HG03442 (cell line): ENCODE data around the gene ST6GALNAC1.

Experiments
- ATAC-seq: cut with Tn5 transposase; IDR thresholded peaks from one replicate; pipeline ENCODE4 v1.9.1; 2021; ENCODE audit warnings: mild to moderate bottlenecking, moderate library complexity; ENCODE audit not compliant: unreplicated experiment

Gene ST6GALNAC1

DNA sequence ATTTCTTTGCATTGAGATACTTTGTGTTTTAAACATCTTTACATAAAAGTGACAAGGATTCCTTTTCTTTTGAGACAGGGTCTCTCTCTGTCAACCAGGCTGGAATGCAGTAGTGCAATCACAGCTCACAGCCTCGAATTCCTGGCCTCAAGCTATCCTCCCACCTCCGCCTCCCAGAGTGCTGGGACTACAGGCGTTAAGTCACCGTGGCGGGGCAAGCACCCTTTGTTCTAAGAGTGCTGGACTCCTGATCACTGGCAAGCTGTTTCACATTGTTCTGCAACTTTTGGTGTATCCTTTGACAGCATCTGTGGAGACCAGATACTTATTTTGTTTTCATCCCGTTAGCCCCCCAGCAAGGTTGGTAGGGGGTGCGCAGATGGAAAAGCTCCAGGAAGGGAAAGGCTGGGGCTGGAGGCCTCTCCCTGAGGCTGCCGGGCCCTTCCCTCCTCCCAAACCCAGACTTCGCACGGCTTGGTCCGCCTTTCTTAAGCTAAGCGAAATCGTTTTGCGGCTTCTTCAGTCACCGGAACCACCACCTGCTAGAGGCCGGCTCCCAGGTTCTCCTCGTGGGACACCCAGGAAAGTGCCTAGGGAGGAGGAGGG, 59.0 kb downstream of the ST6GALNAC1 start:
- no peak for ATAC-seq

DNA sequence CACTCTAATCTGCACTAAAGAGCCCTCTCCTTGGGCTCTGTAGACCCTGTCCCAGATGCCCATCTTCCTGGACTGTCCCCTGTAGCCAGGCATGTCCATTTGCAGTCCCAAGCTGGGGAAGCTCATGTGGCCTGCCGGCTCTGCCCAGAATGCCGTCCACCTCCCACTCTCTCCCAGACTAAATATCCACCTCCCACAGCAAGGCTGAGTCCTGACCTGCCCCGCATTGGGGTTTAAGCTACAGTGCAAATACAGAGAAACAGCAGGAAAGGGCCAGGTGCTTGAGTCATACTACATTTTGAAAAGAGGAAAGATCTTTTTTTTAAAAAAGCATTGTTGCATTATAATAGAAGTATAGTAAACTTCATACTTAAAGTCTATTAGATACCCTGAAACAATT, 60.9 kb downstream of the ST6GALNAC1 start:
- ATAC-seq: no peak

DNA sequence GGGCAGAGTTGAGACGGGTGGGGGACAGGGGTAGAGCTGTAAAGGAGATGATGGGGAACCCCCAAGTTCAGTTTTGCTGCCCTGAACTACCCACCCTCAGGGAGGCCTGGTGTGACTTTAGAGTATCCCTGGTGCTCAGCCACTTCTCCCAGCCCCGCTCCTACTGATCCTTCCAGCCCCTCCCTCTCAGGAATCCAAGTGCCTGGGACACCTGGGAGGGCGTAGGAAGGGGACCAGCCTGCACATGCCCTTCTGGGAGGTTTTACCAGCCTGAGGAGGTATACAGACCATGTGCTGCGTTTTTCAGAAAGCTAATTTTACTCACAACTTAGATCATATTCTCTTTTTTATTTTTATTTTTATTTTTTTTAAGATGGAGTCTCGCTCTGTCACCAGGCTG, 62.0 kb downstream of the ST6GALNAC1 start:
- ATAC-seq: no peak

DNA sequence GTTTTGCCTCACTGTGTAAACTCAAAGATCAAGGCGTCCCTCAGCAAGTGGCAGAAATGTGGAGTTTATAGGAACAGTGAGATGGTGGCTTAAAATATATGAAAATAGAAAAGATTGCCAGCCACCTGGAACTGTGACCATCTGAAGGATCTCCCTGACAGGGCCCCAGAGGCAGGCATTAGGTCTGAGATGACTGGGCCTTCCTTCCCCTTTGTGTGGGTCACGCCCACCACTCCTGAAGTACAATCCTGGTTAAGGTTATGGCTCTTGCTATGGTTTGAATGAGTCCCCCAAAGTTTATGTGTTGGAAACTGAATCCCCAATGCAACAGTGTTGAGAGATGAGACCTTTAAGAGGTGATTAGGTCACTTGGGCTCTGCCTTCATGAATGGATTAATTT, 64.3 kb downstream of the ST6GALNAC1 start:
- ATAC-seq: no peak

DNA sequence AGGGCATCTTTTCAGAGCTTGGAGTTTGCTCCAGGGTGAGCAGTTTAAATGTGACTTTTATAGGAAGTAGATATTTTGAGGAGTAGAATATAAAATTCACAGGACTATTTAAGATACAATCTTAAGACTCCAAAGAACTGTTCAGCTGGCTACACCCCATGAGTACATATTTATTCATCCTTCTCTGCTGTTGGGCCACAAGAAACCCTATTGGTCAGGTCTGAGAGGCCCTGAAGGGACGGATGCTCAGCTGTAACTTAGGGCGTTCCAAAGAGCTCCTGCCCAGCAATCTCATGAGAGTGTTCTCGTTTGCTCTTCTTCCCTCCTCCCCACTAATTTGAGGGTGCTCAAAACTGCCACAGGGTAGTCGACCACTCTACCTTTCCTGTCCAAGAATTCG, 65.2 kb downstream of the ST6GALNAC1 start:
- no peak for ATAC-seq

DNA sequence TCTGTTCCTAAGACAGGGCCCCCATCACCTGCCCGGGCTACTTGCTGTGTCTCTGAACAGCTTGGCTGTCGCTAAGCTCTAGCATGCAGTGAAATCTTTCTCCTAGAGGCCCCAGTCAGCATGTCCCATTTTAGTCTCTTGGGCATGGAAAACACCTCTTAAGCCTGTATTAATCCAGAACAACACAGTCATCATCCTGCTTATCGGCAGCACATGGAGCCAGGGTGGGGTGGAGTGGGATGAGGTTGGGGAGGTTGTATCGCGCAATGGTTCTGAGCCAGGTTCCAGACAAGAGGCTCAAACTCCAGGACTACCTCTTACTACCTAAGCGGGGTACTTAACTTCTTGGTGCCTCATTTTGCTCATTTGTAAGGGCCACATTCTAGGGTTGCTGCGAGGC, 65.7 kb downstream of the ST6GALNAC1 start:
- no peak for ATAC-seq

DNA sequence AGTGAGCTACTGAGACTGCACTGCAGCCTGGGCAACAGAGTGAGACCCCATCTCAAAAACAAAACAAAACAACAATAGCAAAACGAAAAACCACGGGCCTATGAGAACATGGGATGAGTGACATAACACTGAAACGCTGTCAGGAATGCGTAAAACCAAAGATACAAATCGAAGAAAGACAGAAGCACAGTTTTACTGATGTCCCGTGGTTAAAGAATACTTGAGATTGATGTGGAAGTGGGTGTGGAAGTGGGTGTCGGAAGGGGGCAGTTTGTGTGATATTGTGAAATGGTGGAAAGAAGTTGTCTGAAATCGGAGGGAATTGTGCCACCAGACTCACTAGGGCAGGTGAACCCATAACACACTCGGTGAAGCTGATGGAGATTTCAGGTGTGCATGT, 67.4 kb downstream of the ST6GALNAC1 start:
- no peak for ATAC-seq

DNA sequence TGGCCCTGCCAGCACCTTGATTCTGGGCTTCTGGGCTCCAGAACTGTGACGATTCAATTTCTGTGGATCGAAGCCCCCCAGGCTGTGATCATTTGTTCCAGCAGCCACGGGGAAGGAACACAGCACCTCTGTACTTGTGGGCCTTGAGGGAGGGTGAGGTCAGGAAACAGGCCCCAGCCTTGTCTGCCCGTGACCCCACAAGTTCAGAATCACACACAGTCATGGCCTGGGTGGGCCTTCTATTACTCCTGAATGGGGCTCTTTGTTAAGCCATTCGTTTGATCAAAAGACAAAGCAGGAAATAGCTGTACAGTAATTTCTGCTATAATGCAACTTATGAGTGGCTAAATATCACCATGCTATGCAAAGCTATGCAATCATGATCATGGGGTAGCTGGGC, 68.0 kb downstream of the ST6GALNAC1 start:
- ATAC-seq: no peak
